Osteocyte (in vitro differentiated cells): ENCODE data around the gene CBFB. TPM values are rescaled to one million over a fixed set of nuclear protein-coding genes. Genes with fewer than 3 reads are reported as not detected.
"Not testable (repeated sequence)": the region's sequence is repeated elsewhere in the genome, so short reads cannot be mapped to it uniquely, and the experiment has no call there.

ENCODE experiments used
- DNase-seq: peaks from one replicate; pipeline ENCODE4 v3.0.0; 2021; ENCODE audit warnings: mixed read lengths; ENCODE audit not compliant: unreplicated experiment; ENCODE audit errors: extremely low spot score
- H3K27ac Mint-ChIP-seq: one replicate; pipeline ENCODE4 v1.8.0; 2021; ENCODE audit warnings: mild to moderate bottlenecking, mixed read lengths; ENCODE audit not compliant: unreplicated experiment
- H3K27me3 Mint-ChIP-seq: one replicate; pipeline ENCODE4 v1.8.0; 2021; ENCODE audit warnings: mixed read lengths; ENCODE audit not compliant: unreplicated experiment
- H3K36me3 Mint-ChIP-seq: one replicate; pipeline ENCODE4 v1.8.0; 2021; ENCODE audit warnings: mixed read lengths; ENCODE audit not compliant: unreplicated experiment
- H3K4me1 Mint-ChIP-seq: one replicate; pipeline ENCODE4 v1.8.0; 2021; ENCODE audit warnings: mixed read lengths; ENCODE audit not compliant: unreplicated experiment
- H3K4me3 Mint-ChIP-seq: one replicate; pipeline ENCODE4 v1.8.0; 2021; ENCODE audit warnings: mild to moderate bottlenecking, moderate library complexity, mixed read lengths; ENCODE audit not compliant: unreplicated experiment
- H3K9me3 Mint-ChIP-seq: one replicate; pipeline ENCODE4 v1.8.0; 2021; ENCODE audit warnings: mixed read lengths; ENCODE audit not compliant: unreplicated experiment
- CTCF ChIP-seq: fragments of 200-600 bp; sonication (generic); IDR thresholded peaks from 2 replicates; pipeline ENCODE4 v1.5.0; 2021; ENCODE audit warnings: antibody characterized with exemption, mild to moderate bottlenecking, moderate library complexity
- total RNA-seq: library from RNA; stranded (reverse); gene quantifications from 2 replicates; pipeline ENCODE4 v1.2.1, GENCODE V29; 2021

CBFB gene
- total RNA-seq, 1 donor from 2014 or later, result 75.2 TPM

- H3K27me3 Mint-ChIP-seq, result no peaks in the 10 kb centered on the region
- no peaks in the 10 kb centered on the region for H3K9me3 Mint-ChIP-seq
- H3K4me3 Mint-ChIP-seq, result peak overlapping the region; percentile 38
- H3K4me1 Mint-ChIP-seq, result peaks cover 29% of the 10 kb centered on the region
- no peak for TF ChIP-seq CTCF
- DNase-seq, result no peak
- peak overlapping the region; percentile 84 for H3K27ac Mint-ChIP-seq
- peaks cover 22% of the 10 kb centered on the region for H3K36me3 Mint-ChIP-seq
Measured at GRCh38 chr16:67036323-67036741, 7.4 kb downstream of the CBFB start.

GRCh38 chr16:67039260-67040020, 10.5 kb downstream of the CBFB start:
- H3K36me3 Mint-ChIP-seq, result peaks cover 18% of the 10 kb centered on the region
- no peak for DNase-seq
- TF ChIP-seq CTCF, result no peak
- H3K27ac Mint-ChIP-seq, result no peak overlapping the region
- H3K4me3 Mint-ChIP-seq, result no peak overlapping the region
- no peaks in the 10 kb centered on the region for H3K27me3 Mint-ChIP-seq
- peaks cover 18% of the 10 kb centered on the region for H3K4me1 Mint-ChIP-seq
- no peaks in the 10 kb centered on the region for H3K9me3 Mint-ChIP-seq

DNA sequence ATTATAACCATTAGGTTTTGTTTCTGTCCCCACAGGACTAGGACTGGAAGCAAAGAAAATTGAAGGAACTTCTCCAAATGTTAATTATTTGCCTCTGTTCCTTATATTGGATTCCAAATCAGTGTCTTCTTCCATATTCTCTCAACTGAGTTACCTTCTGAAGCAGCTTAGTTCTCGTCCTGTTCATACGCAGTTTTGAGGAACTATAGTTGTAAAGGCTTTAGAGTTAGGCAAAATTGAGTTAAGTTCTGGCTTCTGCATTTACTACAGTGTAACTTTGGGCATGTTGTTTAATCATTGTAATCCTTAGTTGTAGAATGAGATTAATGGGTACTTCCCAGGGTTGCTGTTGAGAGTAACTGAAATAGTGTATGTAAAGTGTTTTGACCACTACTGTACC, 11.2 kb downstream of the CBFB start:
- peaks cover 13% of the 10 kb centered on the region for H3K4me1 Mint-ChIP-seq

GRCh38 chr16:67040906-67041305, 12.0 kb downstream of the CBFB start:
- no peaks in the 10 kb centered on the region for H3K9me3 Mint-ChIP-seq
- no peak for TF ChIP-seq CTCF
- H3K4me3 Mint-ChIP-seq, result no peak overlapping the region
- no peaks in the 10 kb centered on the region for H3K27me3 Mint-ChIP-seq
- H3K27ac Mint-ChIP-seq, result peak overlapping the region; percentile 33
- H3K4me1 Mint-ChIP-seq, result peaks cover 12% of the 10 kb centered on the region
- DNase-seq, result no peak
- peaks cover 17% of the 10 kb centered on the region for H3K36me3 Mint-ChIP-seq

More for the DNA sequence above, 11.2 kb downstream of the CBFB start:
- no peaks in the 10 kb centered on the region for H3K9me3 Mint-ChIP-seq
- no peak overlapping the region for H3K4me3 Mint-ChIP-seq
- no peak for TF ChIP-seq CTCF
- peaks cover 17% of the 10 kb centered on the region for H3K36me3 Mint-ChIP-seq
- no peak overlapping the region for H3K27ac Mint-ChIP-seq
- H3K27me3 Mint-ChIP-seq, result no peaks in the 10 kb centered on the region
- no peak for DNase-seq

- not testable (repeated sequence) for H3K4me3 Mint-ChIP-seq, DNase-seq, H3K27me3 Mint-ChIP-seq, H3K9me3 Mint-ChIP-seq, H3K4me1 Mint-ChIP-seq
- Mint-ChIP-seq H3K36me3 (peaks cover 18% of the 10 kb centered on the region), H3K27ac (peak overlapping the region; percentile 33)
Measured at GRCh38 chr16:67041520-67041919, 12.6 kb downstream of the CBFB start.
